GM19351 (cell line): ENCODE measurements around the gene PIK3R1.
A peak's percentile ranks its signal among the peaks of the same experiment; 100 is the strongest.

Experiments used
- ATAC-seq: cut with Tn5 transposase; IDR thresholded peaks from one replicate; pipeline ENCODE4 v1.9.1; 2021; ENCODE audit warnings: mild to moderate bottlenecking, moderate library complexity; ENCODE audit not compliant: unreplicated experiment

Gene PIK3R1

DNA sequence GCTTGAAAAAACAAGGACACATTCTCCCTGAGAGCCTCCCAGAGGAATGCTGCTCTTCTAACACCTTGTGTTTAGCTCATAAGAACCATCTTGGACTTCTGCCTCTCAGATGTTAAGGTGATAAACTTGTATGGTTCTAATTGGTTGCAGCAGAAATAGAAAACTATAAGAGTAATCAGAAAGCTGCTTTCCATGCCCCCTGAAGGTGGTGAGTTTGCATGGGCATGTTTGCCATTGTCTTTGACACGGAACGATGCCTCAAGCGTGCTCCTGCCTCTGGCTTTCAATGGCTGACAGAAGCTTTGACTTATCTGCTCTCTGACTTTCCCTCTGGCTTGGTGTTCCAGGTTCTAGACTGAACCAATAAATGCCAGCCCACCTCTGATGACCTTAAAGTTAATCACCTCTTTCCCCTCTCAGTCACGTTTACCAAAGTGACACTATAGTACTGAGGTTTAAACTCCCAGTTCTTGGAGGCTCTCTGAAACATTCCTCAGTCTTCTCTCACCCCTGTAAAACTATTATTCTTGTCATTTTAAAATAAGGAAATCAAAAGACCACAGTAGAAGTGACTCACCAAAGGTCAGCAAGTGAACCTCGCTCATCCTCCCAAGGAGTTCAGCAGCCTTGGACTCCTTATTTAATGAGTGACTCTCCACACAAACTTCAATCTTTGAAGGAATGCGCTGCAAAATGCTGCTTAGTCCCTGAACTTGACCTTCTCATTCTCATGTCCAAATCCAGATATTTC, 103.6 kb downstream of the PIK3R1 start:
- ATAC-seq = no peak

DNA sequence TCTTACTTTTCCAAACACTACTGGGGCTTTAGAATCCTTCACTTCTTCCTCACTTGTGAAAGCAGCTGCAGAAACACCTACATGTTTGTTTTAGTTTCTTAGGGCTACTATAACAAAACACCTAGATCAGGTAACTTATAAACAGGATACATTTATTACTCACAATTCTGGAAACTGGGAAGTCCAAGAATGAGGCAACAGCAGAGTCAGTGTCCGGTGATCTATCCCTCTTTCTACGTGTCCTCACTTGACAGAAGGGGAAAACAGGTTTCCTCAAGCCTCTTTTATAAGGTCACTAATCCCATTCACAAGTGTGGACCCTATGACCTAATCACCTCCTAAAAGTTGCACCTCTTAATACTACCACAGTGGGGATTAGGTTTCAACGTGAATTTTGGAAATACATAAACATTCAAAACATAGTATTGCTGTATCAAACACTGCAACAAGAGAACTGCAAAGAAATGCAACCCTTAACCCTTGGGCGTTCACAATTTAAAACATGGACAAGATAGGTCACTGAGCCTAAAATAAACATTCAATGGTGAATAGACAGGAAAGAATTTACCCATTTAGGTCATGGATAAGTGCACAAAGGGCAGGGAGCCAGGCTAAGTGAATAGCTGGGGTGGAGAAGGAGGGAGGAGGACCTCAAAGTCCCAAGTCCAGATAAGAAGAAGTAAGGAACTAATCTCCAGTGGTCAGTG, 104.3 kb downstream of the PIK3R1 start:
- ATAC-seq = no peak

DNA sequence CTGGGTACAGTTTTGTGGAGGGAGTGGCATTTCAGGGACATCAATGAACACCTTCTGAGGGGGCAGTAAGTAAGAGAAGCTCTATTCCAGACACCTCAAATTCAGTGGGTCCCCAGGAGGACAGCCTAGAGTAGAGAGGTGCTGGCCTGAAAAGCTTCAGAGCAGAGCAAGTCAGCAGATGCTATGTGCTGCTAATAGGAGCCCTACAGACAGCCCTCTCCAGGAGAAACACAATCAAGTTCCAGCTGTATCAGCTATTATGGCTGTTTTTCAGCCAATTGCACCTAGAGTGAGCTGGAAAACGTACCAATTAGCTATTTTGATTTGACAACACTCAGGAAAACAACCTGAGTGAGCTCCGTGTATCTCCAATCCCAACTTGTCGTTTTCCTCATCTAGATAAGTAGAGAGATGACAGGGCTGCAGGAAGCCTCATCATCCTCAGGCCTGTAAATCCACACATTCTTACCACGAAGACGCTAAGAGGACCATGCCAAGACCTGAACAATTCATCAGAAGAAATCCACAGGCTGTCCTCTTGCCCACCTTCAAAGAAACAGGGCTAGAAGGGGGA, 104.9 kb downstream of the PIK3R1 start:
- no peak for ATAC-seq

DNA sequence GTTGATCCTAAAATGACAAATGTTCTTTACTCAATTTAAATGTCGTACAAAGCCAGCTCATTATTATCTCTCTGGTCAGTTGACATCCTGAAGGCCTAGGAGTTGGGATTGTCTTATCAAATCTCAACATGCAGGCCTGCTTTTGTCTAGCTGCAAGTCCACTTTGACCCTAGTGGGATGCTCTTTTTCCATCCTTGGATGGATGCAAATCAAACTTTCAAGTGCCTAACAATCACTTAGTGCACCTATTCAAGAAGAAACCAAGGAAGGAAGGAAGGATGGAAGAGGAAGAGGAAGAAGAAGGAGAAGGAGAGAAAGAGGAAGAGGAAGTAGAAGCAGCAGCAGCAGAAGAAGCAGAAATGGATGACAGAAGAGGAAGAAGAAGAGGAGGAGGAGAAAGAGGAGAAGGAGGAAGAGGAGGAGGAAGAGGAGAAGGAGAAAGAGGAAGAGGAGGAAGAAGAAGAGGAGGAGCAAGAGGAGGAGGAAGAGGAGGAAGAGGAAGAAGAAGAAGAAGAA, 109.6 kb downstream of the PIK3R1 start:
- no peak for ATAC-seq

DNA sequence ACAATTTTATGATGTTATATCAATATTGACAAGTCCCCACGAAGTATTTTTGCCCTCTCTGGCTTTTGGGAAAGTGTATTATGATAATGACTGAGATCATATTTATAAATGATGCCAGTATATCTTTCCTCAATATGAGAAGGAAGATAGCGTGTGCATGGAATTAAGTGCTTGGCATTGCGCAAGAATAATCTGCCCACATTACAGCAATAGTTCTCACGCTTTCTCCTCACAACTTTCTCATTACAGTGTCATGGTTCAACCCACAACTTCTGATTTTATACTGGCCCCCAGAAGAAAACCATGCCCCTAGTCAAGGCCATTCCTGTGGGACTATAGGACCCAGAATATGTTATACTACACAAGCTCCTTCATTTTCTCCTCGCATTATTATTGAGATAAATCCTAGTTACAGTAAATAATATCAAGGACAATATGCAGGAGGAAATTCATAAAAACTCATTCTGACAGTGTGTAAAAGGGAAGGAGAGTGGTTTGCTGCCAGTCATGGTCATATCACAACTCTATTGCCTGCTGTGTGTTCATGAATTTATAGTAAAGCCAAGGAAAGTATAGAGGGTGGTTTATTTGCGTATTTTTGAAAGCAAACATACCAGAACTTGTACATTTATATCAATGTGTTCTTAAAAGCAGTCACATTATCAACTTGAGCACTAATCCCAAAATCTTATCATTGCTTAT, 114.1 kb downstream of the PIK3R1 start:
- no peak for ATAC-seq

DNA sequence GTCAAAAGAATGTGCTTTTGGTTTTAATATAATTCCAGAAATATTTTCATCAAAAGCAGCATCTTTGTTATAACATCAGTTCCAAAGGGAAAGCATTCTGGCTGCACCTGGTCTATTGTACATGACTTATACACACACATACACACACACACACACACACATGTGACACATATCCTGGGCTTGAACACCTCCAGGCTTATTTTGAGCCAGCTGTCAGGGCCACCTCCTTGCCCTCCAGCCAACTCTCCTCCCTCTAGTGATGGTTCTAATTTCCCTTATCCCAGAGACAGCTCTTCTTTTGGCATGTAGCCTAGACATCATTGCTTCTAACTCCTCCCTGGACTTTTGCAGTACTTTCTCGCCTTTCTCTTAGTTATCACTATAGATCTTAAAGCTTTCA, 115.0 kb downstream of the PIK3R1 start:
- ATAC-seq = no peak

DNA sequence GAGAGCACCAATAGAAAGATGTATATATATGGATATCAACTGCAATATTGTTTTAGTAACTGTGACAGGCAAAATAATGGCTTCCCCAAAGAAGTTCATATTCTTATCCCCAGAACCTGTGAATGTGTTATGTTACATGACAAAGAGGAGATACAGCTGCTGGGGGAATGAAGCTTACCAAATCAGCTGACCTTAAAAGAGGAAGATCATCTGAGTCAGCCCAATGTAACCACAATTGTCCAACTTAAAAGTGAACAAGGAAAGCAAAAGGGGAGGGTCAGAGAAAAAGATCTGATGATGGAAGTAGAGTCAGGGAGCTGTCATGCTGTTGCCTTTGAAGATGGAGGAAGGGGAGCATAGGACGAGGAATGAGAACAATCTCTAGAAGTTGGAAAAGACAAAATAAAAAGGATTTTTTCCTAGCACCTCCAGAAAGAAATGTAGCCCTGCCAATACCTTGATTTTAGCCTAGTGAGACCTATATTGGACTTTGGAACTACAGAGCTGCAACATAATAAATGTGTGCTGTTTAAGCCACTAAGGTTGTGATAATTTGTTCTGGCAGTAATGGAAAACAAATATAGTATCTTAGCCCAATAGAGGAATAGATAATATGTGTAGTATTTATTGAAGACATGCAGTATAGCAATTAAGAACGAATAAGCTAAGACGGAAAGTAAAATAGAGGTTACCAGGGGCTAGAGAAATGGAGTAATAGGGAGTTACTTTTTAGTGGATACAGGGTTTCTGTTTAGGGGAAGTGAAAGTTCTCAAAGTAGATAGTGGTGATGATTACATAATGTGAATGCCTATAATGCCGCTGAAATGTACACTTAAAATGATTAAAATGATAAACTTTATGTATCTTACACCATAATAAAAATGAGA, 115.9 kb downstream of the PIK3R1 start:
- peak; percentile 81 for ATAC-seq

DNA sequence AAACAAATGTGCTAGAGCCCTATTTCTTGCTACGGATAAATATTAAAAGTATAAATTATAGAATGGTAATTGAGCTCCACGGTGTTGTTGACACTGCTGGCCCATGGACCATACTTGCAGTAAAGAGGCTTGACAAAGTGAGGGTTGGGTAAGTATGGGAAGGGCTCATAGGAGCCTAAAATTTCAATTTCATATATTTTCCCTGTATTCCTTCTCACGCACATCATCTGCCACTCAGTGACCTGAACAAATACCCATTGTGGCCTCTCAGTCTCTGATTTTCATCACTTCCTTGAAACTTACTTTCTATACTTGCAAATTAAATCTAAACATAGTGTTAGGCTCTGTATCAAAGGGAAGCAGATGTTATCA, 116.5 kb downstream of the PIK3R1 start:
- ATAC-seq = peak; percentile 25

DNA sequence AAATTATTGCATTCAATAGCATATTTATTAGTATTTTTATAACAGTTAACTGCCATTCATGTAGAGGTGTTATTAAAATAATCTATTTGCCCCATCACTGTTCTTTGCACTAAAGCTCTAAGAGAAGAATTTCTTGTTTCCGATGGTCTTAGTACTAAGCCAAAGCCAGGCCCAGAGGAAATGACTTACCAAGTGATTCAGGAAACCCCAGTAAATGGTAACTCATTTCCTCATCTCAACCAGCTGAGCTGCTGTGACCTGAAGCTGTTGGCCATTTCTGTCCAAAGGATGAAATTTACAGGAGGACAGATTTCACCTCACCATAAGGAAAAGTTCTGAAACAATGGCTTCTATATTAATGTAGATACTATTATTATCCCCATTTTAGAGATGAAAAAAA, 117.0 kb downstream of the PIK3R1 start:
- no peak for ATAC-seq

DNA sequence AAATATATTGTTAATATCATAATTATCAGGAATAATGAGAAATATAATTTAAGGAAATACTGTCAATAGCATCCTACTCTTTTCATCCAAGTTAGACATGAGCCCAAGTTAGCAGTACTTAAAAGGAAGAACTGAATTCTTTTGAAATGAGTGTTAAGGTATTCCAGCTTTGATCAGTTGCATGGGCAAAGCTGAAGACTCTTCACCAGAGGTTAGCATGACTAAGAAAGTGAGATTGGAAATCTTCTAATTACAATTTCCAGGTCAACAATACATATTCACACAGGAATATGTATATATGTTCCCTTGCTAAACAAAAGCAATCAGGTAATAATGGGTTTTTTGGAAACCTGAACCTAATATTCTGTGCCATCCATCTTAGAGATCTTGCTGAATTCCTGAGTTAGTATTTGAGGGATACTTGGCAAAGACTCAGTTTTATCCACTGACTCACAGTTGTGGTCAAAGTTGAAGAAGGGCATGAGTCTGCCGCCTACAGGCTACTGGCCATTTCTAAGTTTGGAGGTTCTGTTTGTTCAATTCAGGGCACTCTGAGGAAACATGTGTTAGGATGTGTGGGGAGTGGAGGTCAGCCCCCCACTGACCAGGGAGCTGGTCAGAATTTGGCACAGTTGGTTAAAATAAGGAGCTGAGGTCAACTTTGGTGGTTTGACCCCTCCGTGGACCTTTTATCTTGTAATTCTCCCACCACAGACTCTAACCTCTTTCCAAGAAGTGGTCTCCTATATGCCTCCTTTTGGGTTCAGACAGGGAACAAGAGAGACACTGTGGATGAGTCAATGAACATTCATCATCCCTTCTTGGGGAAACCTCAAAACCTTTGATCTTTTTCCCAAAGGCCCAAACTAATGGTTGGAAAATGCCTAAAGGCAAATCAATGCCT, 118.3 kb downstream of the PIK3R1 start:
- ATAC-seq = no peak

DNA sequence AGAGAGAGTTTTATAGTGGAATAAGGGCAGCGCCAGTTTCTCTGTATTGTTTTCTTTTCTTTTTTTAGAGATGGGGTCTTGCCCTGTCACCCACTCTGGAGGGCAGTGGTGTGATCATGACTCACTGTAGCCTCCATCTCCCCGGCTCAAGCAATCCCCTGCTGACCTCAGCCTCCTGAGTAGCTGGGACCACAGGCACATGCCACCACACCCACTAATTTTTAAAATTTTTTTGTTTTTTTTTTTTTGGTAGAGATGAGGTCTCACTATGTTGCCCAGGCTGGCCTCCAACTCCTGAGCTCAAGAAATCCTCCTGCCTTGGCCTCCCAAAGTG, 119.0 kb downstream of the PIK3R1 start:
- no peak for ATAC-seq

DNA sequence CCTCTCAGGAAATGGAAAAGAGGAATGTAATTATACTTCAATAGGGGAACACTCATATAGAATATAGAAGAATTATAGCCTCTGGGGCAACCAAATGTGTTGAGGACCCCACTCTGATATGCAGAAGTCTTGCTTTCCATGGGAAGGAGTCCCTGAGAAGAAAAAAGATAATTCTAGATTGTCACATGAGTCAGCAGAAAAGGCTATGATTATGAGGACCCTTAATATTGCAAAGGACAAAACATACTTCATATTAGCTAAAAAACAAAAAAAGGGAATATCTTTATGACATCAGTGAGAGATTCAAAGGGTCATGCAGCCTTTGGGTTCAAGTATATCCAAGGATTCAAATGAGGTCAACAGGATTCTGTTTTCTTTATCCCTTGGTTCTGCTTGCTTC, 119.5 kb downstream of the PIK3R1 start:
- no peak for ATAC-seq

DNA sequence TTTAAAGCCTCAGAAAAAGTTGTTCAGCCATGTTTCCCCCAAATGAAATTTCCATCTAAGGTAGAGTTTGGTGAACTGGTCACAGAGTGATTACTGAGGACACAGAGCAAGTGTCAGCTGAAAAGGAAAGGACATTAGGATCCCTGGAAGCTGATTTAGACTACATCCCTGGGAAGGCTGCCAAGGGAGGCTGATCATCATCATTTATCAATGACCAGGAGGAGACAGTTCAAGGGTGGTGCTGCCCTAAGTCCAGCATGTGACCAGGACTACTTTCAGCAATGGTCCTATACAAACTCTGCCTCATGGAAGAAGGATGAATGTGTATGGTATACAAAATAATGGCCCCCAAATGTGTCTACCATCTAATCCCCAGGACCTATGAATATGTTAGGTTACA, 120.6 kb downstream of the PIK3R1 start:
- ATAC-seq = no peak

DNA sequence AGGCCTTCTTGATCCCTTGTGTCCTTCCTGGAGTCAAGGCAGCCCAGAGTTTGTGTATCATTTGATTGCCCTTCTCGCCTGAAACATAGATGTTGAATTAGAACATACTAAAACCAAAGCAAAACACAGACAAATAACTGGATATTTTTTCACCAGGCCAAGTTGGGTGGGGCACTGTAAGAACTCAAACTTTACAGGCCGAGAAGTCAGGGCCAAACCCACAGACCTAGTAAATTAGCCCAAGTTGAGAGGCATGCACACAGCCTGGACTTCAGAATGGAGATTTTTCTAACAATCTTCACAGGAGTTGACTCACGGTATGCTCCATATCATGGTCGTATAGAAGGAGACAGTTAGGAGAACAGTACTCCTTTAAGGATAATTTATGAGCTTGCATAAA, 121.7 kb downstream of the PIK3R1 start:
- ATAC-seq = no peak

DNA sequence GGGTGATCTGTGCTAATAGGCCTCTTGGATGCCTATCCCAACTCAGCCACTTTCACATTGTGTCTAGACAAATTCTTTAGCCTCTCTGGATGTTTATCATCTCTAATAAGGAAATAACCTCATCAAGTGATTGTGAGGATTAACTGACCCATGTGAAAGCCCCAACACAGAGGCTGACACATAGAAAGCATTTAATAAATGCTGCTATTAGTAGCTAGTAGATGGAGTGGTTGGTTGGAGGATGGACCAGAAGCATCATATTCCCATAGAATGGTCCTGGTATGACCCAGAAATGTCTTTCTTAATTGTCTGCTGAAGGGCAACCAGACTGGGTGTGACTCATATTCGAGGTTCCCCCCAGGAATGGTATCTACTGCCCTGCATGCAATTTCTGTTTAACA, 124.4 kb downstream of the PIK3R1 start:
- ATAC-seq = no peak

DNA sequence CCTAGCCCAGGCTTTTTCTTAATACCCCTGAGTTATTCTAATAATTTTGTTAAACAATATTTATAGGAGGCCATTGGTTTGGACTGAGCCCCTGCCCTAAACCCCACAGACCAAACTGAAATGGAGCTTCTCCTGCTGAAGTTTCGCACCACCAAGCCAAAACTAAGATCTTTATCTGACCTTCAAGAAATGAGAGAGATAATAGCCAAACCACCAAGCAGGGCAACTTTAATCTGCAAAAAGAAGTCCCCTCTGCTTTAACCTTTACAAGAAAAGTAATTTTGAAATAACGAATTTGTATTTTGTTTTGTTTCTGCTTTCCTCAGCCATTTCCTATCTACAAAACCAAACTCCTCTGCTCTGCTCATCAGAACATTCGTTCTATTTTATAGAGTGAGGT, 125.5 kb downstream of the PIK3R1 start:
- ATAC-seq = no peak

DNA sequence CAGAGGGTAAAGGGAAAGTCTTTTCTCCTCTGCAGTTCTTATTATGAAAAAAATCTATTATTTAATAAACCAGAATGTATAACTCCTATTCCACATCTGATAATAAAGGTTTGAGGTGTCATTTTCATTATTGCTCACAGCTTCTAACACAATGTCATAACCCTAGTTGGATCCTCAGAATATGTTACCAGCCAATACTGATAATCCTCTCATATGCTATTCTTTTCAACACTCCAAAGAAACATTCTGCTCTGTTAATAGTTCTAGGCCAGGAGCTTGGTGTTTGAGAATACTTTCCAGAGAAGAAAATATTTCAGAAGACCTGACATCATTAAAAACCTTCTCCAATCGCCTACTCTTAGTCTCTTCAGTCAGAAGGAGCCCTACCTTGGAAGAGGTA, 127.1 kb downstream of the PIK3R1 start:
- ATAC-seq = no peak

DNA sequence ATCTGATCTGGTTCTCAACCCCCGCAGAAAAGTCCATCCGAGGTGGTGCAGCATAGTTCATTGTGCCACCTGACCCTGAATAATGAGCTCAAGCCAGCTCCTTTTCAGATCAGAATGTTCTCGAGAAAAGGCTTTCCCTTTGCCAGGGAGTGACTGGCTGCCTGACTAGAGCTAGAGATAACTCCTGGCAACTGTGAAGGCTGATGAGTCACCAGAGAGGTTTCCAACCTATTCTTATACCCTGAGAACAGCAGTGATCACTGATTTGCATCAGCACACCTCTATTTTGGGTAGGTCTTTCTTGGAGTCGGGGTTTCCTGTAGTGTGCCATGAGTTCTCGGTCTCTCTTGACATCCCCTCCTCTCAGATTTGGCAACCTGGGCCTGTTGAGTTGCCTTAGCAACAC, 127.9 kb downstream of the PIK3R1 start:
- ATAC-seq = peak; percentile 78

DNA sequence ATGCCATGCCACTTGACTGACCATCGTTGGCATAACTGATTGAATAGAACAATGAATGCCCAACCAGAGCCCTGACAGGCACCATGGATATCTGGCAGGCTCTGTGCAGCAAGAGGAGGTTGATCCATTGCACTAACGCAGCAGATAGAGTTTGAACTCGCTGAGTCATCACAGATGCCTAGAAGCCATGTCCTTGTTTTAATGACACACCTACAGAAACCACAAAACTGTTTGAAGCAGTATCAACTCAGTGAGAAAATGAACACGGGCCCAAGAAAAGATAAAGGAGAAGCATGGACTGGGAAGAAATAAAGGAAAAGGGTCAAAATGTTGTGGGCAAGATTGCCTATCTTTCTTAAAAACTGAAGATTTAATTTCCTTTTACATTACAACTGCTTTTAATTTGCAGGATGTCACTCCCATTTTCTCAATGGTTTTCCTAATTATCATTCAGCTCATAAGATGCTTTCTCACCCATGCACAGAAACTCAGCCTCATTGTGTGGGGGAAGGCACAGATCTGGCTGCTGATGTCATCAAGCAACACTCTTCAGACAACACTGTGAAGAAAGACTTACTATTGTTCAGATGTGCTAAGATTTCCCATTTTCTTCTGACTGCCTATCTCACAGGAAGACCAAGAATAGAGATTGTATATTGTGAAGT, 129.0 kb downstream of the PIK3R1 start:
- ATAC-seq = peak; percentile 51
